Globus pallidus (tissue), 1 donor: Measurements from ENCODE around the gene PRDM16.

ENCODE experiments used
- DNase-seq: peaks from one replicate; pipeline ENCODE4 v3.0.0-alpha.2; 2015; ENCODE audit warnings: low spot score

The PRDM16 gene

DNA sequence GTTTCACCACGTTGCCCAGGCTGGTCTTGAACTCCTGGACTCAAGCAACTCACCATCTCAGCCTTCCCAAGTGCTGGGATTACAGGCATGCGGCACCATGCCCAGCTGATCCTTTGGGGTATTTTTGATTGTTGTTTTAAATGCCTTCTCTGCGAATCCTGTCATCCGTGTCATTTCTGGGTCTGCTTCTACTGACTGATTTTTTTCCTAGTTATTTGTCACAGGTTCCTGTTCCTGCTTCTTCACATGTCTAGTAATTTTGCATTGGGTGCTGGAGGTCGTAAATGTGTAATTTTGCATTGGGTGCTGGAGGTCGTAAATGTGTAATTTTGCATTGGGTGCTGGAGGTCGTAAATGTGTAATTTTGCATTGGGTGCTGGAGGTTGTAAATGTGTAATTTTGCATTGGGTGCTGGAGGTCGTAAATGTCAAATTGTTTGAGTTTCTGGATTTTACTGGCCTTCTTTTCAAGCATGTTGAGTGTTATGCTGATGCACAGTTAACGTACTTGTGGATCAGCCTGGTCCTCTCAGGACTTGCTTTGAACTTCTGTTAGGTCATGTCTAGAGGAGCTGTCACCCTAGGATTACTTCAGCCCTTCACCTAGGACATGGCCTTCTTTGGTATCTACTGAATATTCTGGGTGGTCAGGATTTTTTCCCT, 381.3 kb downstream of the PRDM16 start:
- no peak for DNase-seq

DNA sequence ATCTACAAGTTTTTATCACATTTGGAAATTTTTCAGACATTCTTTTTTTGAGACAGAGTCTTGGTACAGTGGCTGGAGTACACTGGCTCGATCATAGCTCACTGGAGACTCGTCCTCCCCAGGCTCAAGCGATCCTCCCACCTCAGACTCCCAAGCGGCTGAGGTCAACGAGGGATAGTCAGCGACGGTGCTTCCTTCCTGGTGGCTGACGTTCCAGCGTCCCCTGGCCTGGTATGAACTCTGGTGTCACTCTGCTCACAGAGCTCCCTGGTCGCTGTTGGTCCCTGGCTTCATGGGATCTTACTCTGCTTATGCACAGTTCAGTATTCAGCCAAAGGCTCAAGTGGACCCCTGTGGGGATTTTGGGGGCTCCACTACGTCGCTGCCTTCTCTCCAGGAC, 382.0 kb downstream of the PRDM16 start:
- no peak for DNase-seq

GRCh38 chr1:3451994-3452865, 383.2 kb downstream of the PRDM16 start:
- no peak for DNase-seq

- DNase-seq = no peak
These were observed 383.8 kb downstream of the PRDM16 start for GRCh38 chr1:3452866-3453175.

GRCh38 chr1:3453203-3453761, 384.3 kb downstream of the PRDM16 start:
- peak; percentile 66 for DNase-seq

- no peak for DNase-seq
These were observed 385.1 kb downstream of the PRDM16 start, which contains the start of gene ARHGEF16 for GRCh38 chr1:3453891-3454810. Gene ARHGEF16 (plus strand): TSS chr1:3454665. CDS start chr1:3463085, 8,420 bp downstream.

DNA sequence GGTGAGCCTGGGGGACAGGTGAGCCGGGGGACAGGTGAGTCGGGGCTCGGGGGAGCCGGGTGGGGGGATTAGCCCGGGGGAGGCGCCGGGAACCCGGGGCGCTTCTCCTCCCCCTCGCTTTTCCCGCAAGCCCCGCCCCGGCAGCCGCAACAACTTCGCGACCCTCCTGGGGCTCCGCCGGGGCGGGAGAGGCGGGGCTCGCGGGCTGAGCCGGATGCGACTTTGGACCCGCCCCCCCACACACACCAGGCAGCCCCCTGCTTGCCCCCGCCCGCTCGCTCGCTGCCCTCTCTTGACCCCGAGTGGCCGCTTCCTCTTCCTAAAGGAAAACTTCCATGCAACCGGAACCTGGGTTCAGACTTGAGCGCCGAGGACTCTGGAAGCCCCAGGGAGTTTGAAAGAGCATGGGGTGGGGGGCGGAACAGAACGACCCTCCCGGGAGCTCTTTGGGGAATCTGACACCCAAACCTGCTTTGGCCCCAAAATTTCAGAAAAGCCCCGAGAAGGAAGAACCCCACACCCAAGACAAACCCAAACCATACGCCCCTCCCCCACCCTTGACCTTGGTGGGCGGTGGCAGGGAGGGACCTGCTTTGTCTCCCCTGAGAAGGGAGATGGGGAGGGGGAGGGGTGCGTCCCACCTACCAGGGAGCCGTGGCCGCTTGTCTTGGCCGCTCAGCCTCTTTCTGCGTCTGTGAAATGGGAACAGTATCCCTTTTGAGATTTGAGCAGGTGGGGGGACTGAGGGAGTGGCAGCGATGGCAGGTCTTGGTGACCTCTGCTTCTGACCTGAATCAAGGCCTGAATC, 386.0 kb downstream of the PRDM16 start:
- no peak for DNase-seq

- no peak for DNase-seq
These were observed 386.9 kb downstream of the PRDM16 start for GRCh38 chr1:3455670-3456448.

DNA sequence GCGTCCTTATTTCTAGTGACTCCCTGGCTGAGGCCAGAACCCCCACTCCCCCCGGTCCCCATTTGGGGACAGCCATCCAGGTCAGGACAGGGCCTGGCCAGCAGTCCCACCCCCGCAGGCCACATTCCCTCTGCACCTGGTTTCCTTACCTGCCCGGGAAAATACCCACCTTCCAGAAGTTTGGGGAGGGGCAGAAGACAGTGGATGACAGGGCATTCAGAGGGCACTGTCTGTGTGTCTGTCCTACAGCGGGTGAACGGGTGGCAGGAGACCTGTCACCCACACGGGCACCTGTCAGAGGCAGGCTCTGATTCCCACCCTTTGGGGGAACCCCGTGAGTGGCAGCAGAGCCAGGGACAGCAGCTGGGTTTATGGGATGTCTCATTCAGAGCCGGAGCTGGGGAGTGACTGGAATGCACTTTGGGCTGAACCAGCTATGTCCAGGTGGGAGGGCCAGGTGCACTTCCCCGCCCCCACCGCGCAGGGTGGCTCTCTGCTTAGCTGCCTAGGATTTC, 387.5 kb downstream of the PRDM16 start:
- no peak for DNase-seq

DNA sequence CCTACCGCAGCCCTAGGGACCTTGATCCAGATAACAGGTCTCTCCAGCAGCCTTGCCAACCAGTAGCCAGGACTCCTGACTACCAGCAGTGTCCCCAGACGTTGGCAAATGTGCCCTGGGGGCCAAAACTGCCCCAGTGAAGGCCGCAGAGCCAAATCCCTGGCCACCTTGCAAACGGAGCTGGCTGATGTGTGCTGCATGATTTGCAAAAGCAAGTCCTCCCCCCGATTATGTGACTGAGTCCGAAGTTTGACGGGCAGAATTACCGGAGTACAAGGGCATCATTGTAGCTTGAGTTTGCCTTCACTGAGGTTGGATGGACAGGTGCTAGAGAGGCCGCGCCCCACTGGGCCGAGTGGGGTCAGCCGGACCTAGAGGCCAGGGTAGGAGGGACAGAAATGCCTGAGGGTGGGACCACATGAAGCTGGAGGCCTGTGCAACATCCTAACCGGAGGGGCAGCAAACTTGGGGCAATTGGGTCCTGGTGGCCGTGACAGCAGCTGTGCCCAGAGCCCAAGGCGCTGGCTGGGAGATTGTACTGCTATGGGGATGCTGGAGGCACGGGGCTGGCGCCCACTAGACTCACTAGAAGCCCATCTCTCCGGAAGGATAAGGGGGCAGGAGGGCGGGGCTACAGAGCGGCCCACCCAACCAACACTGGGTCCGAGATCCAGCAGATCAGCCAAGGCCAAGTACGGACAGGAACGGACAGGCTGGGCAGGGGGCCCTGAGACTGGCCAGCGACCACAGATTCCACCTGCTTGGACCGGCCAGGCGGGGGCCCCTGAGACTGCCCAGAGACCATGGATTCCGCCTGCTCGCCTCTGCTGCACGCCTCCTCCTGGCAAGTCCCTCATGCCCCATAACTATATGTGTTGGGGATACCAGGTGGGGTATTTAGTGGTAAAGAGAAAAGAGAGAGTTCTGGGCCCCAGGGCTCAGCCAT, 388.2 kb downstream of the PRDM16 start:
- DNase-seq = no peak

GRCh38 chr1:3457910-3458883, 389.2 kb downstream of the PRDM16 start:
- DNase-seq = peak; percentile 64

DNA sequence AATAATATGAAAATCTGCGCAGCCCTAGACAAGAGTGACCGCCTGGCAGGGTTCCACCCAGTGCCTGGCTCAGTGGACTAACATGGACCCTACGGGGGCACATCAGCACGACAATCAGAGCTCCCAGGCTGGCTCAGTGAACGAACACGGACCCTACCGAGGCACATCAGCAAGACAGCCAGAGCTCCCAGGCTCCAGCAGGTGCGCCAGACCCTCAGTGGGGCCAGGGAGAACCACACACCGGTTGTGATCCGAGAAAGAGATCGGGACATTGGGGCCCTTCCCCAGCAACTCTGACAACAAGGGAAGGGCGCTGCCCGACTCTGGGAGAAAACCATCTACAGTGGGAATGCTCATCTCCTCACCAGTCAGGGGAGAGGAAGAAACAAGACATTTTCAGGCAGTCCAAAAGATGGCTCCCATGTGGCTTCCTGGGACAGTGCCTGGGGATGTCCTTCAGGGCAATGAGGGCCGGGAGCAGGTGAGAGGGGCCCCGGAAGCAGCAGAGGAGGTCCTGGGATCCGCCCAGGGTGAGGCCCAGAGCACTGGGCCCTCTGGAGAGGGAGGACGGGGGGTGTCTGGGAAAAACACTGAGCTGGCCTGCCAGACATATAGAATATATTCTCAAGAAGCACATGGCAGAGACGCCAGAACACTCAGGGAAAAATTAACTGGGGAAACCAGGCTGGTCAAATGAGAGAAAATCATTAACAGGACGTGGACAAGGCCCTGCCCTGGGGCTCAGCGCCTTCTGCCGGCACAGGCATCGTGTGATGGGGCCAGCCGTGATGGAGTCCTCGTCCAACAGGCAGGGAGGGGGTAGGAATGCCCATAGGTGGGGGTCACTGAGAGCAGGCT, 390.3 kb downstream of the PRDM16 start:
- DNase-seq = no peak

GRCh38 chr1:3459940-3460671, 391.1 kb downstream of the PRDM16 start:
- no peak for DNase-seq

GRCh38 chr1:3460672-3461131, 391.7 kb downstream of the PRDM16 start:
- no peak for DNase-seq

- no peak for DNase-seq
These were observed 392.4 kb downstream of the PRDM16 start for GRCh38 chr1:3461238-3461933.

- no peak for DNase-seq
These were observed 392.9 kb downstream of the PRDM16 start for GRCh38 chr1:3461934-3462275.
